RWPE2 (cell line): ENCODE results near the gene UBE2G2.

Experiments
- ATAC-seq: fragments of 200-7000 bp; cut with Tn5 transposase; 3 replicates; pipeline ENCODE4 v1.9.1; 2021; ENCODE audit warnings: low read depth
- DNase-seq: peaks from one replicate; pipeline ENCODE4 v3.0.0-alpha.2; 2020; ENCODE audit warnings: low spot score
- H3K27ac ChIP-seq: fragments of 450-650 bp; 2 replicates; pipeline ENCODE4 v1.5.1; 2017; ENCODE audit warnings: mild to moderate bottlenecking; ENCODE audit not compliant: poor library complexity, severe bottlenecking
- H3K27me3 ChIP-seq: fragments of 250-450 bp; sonication (Bioruptor Pico); 2 replicates; pipeline ENCODE4 v1.5.1; 2021; ENCODE audit warnings: mild to moderate bottlenecking, moderate library complexity; ENCODE audit not compliant: insufficient read depth, poor library complexity, severe bottlenecking
- H3K36me3 ChIP-seq: fragments of 250-450 bp; sonication (Bioruptor Pico); 2 replicates; pipeline ENCODE4 v1.5.1; 2020; ENCODE audit warnings: low read depth, mild to moderate bottlenecking, moderate library complexity
- H3K4me1 ChIP-seq: fragments of 250-450 bp; sonication (Bioruptor Pico); 2 replicates; pipeline ENCODE4 v1.5.1; 2021; ENCODE audit warnings: mild to moderate bottlenecking, moderate library complexity; ENCODE audit not compliant: insufficient read depth, poor library complexity, severe bottlenecking
- H3K4me3 ChIP-seq: fragments of 250-450 bp; sonication (Bioruptor Pico); 2 replicates; pipeline ENCODE4 v1.5.1; 2021; ENCODE audit warnings: mild to moderate bottlenecking, moderate library complexity; ENCODE audit not compliant: severe bottlenecking
- H3K9me3 ChIP-seq: fragments of 250-450 bp; sonication (Bioruptor Pico); 2 replicates; pipeline ENCODE4 v1.5.1; 2021; ENCODE audit warnings: mild to moderate bottlenecking, moderate library complexity; ENCODE audit not compliant: severe bottlenecking
- CTCF ChIP-seq: fragments of 450-650 bp; IDR thresholded peaks from one replicate; pipeline ENCODE4 v1.5.1; 2017; ENCODE audit warnings: mild to moderate bottlenecking, moderate library complexity; ENCODE audit not compliant: poor library complexity, severe bottlenecking

The UBE2G2 gene

GRCh38 chr21:44761747-44762208 lies 39.8 kb downstream of the UBE2G2 start:
- Histone ChIP-seq H3K27me3 (no peaks in the 10 kb centered on the region), H3K9me3 (no peaks in the 10 kb centered on the region), H3K27ac (no peak overlapping the region), H3K4me3 (no peak overlapping the region), H3K36me3 (no peaks in the 10 kb centered on the region), H3K4me1 (peaks cover 13% of the 10 kb centered on the region)
- no peak for TF ChIP-seq CTCF
- no peak for ATAC-seq
- peak; percentile 59 for DNase-seq

- no peak overlapping the region for H3K4me3 ChIP-seq
- no peaks in the 10 kb centered on the region for H3K36me3 ChIP-seq
- H3K4me1 ChIP-seq: peaks cover 9% of the 10 kb centered on the region
- no peaks in the 10 kb centered on the region for H3K9me3 ChIP-seq
- peak; percentile 40 for TF ChIP-seq CTCF
- ATAC-seq (no peak; the same call in 2 of the 3 replicates), DNase-seq (peak; percentile 59)
- no peak overlapping the region for H3K27ac ChIP-seq
- no peaks in the 10 kb centered on the region for H3K27me3 ChIP-seq
Measured at GRCh38 chr21:44761011-44761729, 40.5 kb downstream of the UBE2G2 start.

GRCh38 chr21:44760376-44760775 lies 41.2 kb downstream of the UBE2G2 start:
- peaks cover 1% of the 10 kb centered on the region for H3K4me1 ChIP-seq
- DNase-seq (peak; percentile 23), ATAC-seq (no peak)
- H3K27me3 ChIP-seq: no peaks in the 10 kb centered on the region
- no peaks in the 10 kb centered on the region for H3K36me3 ChIP-seq
- no peak for TF ChIP-seq CTCF
- H3K4me3 ChIP-seq: no peak overlapping the region
- no peak overlapping the region for H3K27ac ChIP-seq
- H3K9me3 ChIP-seq: no peaks in the 10 kb centered on the region

- Histone ChIP-seq H3K36me3 (no peaks in the 10 kb centered on the region), H3K4me1 (no peaks in the 10 kb centered on the region), H3K27me3 (no peaks in the 10 kb centered on the region), H3K9me3 (no peaks in the 10 kb centered on the region), H3K27ac (no peak overlapping the region), H3K4me3 (no peak overlapping the region)
- DNase-seq (peak; percentile 44), ATAC-seq (no peak)
- no peak for TF ChIP-seq CTCF
Measured at GRCh38 chr21:44759628-44760285, 41.9 kb downstream of the UBE2G2 start.
